AG04450 (cell line): Measurements from ENCODE around the gene DPPA4. TPM values are rescaled to one million over a fixed set of nuclear protein-coding genes. Genes with fewer than 3 reads are reported as not detected.

Experiments used
- CTCF ChIA-PET: fragments of 300-600, 350-600 bp; formaldehyde crosslinking; extraction: SDS; loops from one replicate; lab custom pipeline; 2022; ENCODE audit warnings: antibody characterized with exemption, inconsistent platforms; lab: Charles Lee
- POLR2A ChIA-PET: fragments of 350-600 bp; formaldehyde crosslinking; extraction: SDS; loops from one replicate; lab custom pipeline; 2021; ENCODE audit warnings: antibody characterized with exemption, inconsistent platforms; lab: Yijun Ruan, JAX
- DNase-seq: peaks from one replicate; pipeline ENCODE4 v3.0.0-alpha.2; 2011; ENCODE audit warnings: low read depth, low spot score
- H3K27ac ChIP-seq: one replicate; pipeline ENCODE4 v1.5.1; 2012; ENCODE audit warnings: low read depth, low read length, control low read depth
- H3K27me3 ChIP-seq: one replicate; pipeline ENCODE4 v1.6.0; 2012; ENCODE audit warnings: low read length; ENCODE audit not compliant: control insufficient read depth, insufficient read depth
- H3K4me3 ChIP-seq: 2 replicates; pipeline ENCODE4 v1.5.1; 2011; ENCODE audit warnings: mild to moderate bottlenecking, low read depth, low read length, control low read depth
- H3K9me3 ChIP-seq: 2 replicates; pipeline ENCODE4 v1.5.1; 2012; ENCODE audit warnings: low read length; ENCODE audit not compliant: control insufficient read depth, insufficient read depth
- polyA minus RNA-seq: library from RNA; depleted of rRNA, polyadenylated mRNA; stranded (reverse); fragments of >200 nt; gene quantifications from 2 replicates; pipeline ENCODE4 v1.2.3, GENCODE V29; 2011; rRNA and poly(A)+ RNA removed
- polyA plus RNA-seq: library from polyadenylated mRNA; depleted of rRNA; stranded (reverse); fragments of >200 nt; gene quantifications from 2 replicates; pipeline ENCODE4 v1.2.3, GENCODE V29; 2011; rRNA removed
- TF ChIP-seq, protein P1 (sequence below): IDR thresholded peaks from 2 replicates; pipeline ENCODE4 v1.5.1; 2011; ENCODE audit warnings: low read depth, low read length, control low read depth, inconsistent platforms

The DPPA4 gene, protein sequence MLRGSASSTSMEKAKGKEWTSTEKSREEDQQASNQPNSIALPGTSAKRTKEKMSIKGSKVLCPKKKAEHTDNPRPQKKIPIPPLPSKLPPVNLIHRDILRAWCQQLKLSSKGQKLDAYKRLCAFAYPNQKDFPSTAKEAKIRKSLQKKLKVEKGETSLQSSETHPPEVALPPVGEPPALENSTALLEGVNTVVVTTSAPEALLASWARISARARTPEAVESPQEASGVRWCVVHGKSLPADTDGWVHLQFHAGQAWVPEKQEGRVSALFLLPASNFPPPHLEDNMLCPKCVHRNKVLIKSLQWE
- polyA plus RNA-seq (not detected in 2 replicates), polyA minus RNA-seq (not detected in 2 replicates)

DNA sequence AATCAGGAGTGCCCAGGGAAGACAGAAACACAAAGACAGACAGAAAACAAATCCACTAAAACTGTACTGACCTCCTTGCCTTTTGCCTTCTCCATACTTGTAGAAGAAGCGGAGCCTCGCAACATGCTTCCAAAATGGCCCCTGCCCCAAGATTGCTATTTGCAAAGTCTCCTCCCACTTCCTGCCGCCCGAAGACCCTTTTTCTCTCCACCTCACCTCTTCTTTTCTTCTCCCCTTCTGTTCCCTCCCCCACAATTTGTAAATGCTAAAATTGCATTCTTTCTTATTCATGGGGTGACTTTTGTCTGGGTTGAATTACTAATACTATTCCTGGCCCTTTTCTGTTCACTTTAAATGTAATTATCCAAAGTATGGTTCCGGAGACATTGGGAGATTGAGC is at the start of gene DPPA4:
Gene DPPA4, minus strand, starts transcription at position 154 of the 400 bp plus-strand sequence. Its CDS starts 29 bp downstream, at position 125.
- TF ChIP-seq, protein P1, sequence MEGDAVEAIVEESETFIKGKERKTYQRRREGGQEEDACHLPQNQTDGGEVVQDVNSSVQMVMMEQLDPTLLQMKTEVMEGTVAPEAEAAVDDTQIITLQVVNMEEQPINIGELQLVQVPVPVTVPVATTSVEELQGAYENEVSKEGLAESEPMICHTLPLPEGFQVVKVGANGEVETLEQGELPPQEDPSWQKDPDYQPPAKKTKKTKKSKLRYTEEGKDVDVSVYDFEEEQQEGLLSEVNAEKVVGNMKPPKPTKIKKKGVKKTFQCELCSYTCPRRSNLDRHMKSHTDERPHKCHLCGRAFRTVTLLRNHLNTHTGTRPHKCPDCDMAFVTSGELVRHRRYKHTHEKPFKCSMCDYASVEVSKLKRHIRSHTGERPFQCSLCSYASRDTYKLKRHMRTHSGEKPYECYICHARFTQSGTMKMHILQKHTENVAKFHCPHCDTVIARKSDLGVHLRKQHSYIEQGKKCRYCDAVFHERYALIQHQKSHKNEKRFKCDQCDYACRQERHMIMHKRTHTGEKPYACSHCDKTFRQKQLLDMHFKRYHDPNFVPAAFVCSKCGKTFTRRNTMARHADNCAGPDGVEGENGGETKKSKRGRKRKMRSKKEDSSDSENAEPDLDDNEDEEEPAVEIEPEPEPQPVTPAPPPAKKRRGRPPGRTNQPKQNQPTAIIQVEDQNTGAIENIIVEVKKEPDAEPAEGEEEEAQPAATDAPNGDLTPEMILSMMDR, result no peak
- Histone ChIP-seq H3K27ac (no peak within 1 kb of the TSS), H3K4me3 (peak within 1 kb of the TSS; percentile 54), H3K27me3 (no peaks in the 10 kb centered on the region), H3K9me3 (no peaks in the 10 kb centered on the region; the same call in 1 of the 2 replicates)
- DNase-seq, result no peak
- ChIA-PET POLR2A (no interaction called here), CTCF (no interaction called here)

DNA sequence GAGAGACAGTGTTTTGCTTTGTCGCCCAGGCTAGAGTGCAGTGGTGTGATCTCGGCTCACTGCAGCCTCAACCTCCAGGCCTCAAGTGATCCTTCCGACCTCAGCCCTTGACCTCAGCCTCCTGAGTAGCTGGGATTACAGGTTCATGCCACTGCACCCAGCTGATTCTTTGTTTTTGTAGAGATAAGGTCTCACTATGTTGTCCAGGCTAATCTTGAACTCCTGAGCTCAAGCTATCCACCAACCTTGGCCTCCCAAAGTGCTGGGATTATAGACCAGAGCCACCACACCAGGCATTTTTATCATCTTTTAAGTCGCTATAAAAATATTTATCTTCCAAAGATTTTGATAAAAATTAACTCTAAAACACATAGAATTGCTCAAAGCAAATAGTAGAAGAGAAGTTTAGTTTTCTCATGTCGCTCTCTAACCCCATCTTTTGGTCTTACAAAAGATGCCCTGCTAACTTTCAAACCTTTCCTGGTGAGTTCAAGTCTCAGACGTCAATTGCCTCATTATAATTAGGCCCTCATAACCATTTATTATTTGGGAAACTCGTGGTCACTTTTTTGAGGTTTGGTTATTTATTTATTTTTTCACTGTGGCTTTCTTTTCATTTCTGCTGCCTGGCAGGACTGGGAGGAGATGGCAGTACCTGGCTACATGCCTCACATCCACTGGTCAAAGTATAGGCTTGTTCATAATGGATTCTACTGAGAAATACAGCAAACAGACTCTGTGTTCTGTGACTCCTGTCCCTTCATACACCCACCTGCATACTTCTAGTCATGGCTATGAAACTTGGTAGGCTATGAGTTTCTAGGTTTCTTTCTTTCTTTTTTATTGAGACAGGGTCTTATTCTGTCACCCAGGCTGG is 48.3 kb upstream of the DPPA4 start:
- Histone ChIP-seq H3K27me3 (no peaks in the 10 kb centered on the region), H3K4me3 (no peak overlapping the region), H3K27ac (no peak overlapping the region), H3K9me3 (peaks cover 6% of the 10 kb centered on the region; the same call in 1 of the 2 replicates)
- POLR2A ChIA-PET, result no interaction called here
- TF ChIP-seq, protein P1, result no peak
- DNase-seq, result no peak
- CTCF ChIA-PET, result interaction anchor here (1.0 kb wide), 1 partner anchor 40 kb away, joined by 4 read pairs; no protein-coding TSS in a partner anchor

DNA sequence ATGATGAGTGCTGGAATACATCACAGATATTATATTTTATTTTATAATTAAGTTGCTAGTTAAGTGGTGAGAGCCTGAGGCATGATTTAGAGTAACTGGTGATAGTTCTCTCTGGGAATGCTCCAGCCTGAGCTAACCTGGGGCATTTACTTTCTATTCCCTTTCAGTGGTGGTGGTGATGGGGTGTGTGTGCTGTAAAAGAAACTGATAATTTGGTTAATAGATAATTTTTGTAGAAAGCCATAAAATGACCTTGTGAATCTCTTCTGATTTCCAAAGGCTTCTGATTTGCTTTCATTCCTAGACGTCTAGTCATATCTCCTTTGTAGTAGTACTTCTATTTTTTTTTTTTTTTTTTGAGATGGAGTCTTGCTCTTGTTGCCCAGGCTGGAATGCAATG is 46.8 kb upstream of the DPPA4 start:
- ChIA-PET CTCF (no interaction called here), POLR2A (no interaction called here)
- no peak overlapping the region for H3K27ac ChIP-seq
- TF ChIP-seq, protein P1, result no peak
- H3K9me3 ChIP-seq, result peaks cover 6% of the 10 kb centered on the region; the same call in 1 of the 2 replicates
- no peak overlapping the region for H3K4me3 ChIP-seq
- DNase-seq, result no peak
- no peaks in the 10 kb centered on the region for H3K27me3 ChIP-seq

DNA sequence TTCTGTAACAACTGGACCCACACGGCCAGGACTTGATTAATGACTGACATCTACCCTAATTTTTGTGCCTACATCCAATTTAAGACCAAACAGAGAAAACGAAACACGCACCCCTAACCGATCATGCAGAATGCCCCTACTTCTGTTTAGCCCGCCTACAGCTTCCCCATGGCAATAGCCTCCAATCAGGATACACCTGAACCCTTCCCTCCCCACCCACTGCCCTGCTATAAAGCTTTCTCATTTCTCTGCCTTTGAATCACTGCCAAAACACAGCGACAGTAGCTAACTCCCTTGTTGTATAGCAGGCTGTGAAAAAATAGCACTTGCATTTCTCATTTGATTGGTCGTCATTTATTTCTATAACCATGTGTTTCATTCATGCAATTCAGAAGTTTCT is 45.2 kb upstream of the DPPA4 start:
- ChIA-PET CTCF (no interaction called here), POLR2A (no interaction called here)
- no peak overlapping the region for H3K4me3 ChIP-seq
- TF ChIP-seq, protein P1, result no peak
- no peaks in the 10 kb centered on the region for H3K27me3 ChIP-seq
- H3K27ac ChIP-seq, result no peak overlapping the region
- H3K9me3 ChIP-seq, result peaks cover 6% of the 10 kb centered on the region; the same call in 1 of the 2 replicates
- DNase-seq, result no peak
